Nephron progenitor cell (in vitro differentiated cells): ENCODE measurements around the gene ESAM.
A peak's percentile ranks its signal among the peaks of the same experiment; 100 is the strongest.

Experiments used
- DNase-seq: peaks from one replicate; pipeline ENCODE4 v3.0.0; 2021
- H3K27ac Mint-ChIP-seq: 2 replicates; pipeline ENCODE4 v1.8.0; 2021; ENCODE audit warnings: mild to moderate bottlenecking, moderate library complexity, mixed read lengths
- H3K27me3 Mint-ChIP-seq: 2 replicates; pipeline ENCODE4 v1.8.0; 2021; ENCODE audit warnings: mild to moderate bottlenecking, low read depth, mixed read lengths; ENCODE audit not compliant: poor library complexity
- H3K36me3 Mint-ChIP-seq: 2 replicates; pipeline ENCODE4 v1.8.0; 2021; ENCODE audit warnings: low read depth, mixed read lengths
- H3K4me1 Mint-ChIP-seq: 2 replicates; pipeline ENCODE4 v1.8.0; 2021; ENCODE audit warnings: mixed read lengths
- H3K4me3 Mint-ChIP-seq: 2 replicates; pipeline ENCODE4 v1.8.0; 2021; ENCODE audit warnings: mild to moderate bottlenecking, moderate library complexity, mixed read lengths
- H3K9me3 Mint-ChIP-seq: 2 replicates; pipeline ENCODE4 v1.8.0; 2021; ENCODE audit warnings: mild to moderate bottlenecking, moderate library complexity, mixed read lengths
- TF ChIP-seq, protein P1 (sequence below): fragments of 200-600 bp; sonication (generic); IDR thresholded peaks from 2 replicates; pipeline ENCODE4 v1.5.0; 2021; ENCODE audit warnings: antibody characterized with exemption

ESAM gene

DNA sequence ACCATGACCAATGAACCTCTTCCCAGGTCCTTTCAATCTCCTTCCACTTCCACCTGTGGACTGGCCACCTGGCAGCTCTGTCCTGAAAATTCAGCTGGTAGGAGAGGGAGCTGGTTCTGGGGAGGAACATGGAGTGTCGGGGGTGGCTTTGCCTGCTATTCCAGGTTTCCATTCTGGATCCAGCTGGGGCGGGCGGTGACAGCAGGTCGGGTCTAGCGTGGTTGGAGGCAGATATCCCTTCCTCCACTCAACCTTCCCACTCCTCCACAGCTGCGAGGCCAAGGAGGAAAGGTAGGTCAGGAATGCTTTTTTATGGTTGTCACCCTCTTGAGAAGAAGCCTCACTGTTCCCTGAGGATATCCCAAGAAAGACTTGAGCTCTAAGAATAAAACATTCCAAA lies 19.0 kb downstream of the ESAM start:
- peaks cover 100% of the 10 kb centered on the region for H3K27me3 Mint-ChIP-seq
- no peak overlapping the region for H3K27ac Mint-ChIP-seq
- TF ChIP-seq, protein P1, sequence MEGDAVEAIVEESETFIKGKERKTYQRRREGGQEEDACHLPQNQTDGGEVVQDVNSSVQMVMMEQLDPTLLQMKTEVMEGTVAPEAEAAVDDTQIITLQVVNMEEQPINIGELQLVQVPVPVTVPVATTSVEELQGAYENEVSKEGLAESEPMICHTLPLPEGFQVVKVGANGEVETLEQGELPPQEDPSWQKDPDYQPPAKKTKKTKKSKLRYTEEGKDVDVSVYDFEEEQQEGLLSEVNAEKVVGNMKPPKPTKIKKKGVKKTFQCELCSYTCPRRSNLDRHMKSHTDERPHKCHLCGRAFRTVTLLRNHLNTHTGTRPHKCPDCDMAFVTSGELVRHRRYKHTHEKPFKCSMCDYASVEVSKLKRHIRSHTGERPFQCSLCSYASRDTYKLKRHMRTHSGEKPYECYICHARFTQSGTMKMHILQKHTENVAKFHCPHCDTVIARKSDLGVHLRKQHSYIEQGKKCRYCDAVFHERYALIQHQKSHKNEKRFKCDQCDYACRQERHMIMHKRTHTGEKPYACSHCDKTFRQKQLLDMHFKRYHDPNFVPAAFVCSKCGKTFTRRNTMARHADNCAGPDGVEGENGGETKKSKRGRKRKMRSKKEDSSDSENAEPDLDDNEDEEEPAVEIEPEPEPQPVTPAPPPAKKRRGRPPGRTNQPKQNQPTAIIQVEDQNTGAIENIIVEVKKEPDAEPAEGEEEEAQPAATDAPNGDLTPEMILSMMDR, result no peak
- no peaks in the 10 kb centered on the region for H3K36me3 Mint-ChIP-seq
- no peak overlapping the region for H3K4me3 Mint-ChIP-seq
- no peak for DNase-seq
- no peaks in the 10 kb centered on the region for H3K9me3 Mint-ChIP-seq
- H3K4me1 Mint-ChIP-seq, result peaks cover 45% of the 10 kb centered on the region

DNA sequence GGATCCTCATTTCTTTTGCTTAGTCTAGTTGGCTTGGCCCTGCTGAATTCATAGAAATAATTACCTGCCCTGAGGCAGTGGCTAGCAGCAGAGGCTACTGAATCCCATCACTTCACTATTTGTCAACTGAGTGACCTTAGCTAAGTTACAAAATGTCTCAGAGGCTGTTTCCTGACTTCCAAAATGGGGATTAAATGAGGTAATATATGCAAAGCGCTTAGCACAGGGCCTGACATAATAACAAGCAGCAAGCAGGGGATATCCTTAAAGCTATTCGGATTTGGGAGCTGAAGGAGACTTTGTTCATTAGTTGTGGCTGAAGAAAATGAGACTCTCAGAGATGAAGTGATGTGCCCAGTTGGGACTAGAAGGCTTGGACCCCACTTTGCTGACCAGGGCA lies 19.5 kb downstream of the ESAM start:
- DNase-seq, result no peak
- Mint-ChIP-seq H3K27ac (no peak overlapping the region), H3K36me3 (no peaks in the 10 kb centered on the region), H3K4me3 (no peak overlapping the region), H3K27me3 (peaks cover 100% of the 10 kb centered on the region), H3K9me3 (no peaks in the 10 kb centered on the region), H3K4me1 (peaks cover 50% of the 10 kb centered on the region)
- TF ChIP-seq, protein P1, result no peak

DNA sequence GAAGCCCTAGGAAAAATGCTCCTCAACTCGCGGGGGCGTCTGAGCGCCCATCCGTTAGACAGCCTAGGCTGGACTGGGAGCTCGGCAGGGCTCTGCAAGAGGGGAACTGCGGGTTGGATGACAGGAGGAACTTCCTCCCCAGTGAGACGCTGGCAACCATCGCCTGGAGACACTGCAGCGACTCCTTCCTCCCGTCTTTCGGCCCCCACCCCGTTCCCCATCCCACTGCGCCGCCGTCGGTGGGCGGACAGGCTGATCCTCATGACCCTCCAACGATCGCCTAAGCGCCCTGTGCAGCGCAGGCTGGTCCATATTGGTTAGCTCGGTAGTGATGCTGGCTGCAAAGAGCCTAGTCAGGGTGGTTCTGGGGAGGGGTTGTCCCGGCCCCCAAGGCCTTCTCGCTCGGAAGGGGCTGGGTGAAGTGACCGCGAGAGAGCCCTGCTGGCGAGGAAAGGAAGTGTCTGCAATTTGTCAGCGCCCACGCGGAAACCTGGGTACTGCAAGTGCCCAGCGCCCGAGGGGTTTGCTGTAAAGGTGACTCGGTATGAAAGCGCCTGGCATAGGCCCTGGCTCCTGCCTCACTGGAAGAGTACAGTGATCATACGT lies 21.7 kb downstream of the ESAM start:
- DNase-seq, result no peak
- TF ChIP-seq, protein P1, result peak; percentile 41
- Mint-ChIP-seq H3K9me3 (no peaks in the 10 kb centered on the region), H3K27ac (no peak overlapping the region), H3K27me3 (peaks cover 100% of the 10 kb centered on the region), H3K4me3 (peak overlapping the region; percentile 78), H3K4me1 (peaks cover 37% of the 10 kb centered on the region), H3K36me3 (no peaks in the 10 kb centered on the region)

DNA sequence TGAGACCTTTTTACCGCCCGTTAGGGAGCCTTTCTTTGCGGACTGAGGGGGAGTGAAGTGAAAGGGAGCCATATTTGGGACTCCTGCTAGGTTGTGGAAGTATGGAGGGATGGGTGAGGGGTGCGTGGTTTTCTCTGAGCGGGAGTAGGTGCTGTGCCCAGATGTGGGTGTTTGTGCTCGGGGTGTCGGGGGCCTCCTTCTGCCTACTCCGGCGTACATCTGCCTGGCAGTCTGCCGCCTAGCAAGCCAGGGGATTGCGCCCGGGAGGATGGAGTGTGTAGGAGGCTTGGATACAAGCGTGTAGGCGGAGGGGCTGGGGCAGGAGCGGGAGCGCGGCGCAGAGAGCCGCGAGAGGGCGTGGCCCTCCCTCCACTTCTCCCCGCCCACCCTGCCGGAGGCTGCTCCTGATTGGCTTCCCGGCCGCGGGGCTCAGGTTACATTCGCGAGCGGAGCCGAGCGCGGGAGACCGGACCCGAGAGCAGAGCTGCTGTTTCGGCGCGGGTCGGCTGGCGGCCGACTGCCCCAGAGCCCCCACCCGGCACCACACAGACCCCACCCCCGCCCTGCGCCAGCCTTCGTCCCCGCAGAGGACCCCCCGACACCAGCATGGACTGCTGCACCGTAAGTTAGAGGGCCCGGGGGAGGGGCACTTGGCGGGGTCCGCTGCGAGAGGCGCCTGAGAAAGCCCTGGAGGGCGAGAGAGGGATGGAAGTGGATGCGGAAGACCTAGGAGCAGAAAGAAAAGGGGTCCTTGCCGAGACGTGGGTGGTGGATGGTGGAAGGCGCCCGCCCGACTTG lies 22.4 kb downstream of the ESAM start, which contains the start of gene NRGN:
Gene NRGN (plus strand): TSS at position 464 of the 798 bp plus-strand sequence. CDS start 143 bp downstream, at position 607.
- Mint-ChIP-seq H3K9me3 (no peaks in the 10 kb centered on the region), H3K4me3 (peak within 1 kb of the TSS; percentile 78), H3K27ac (no peak within 1 kb of the TSS), H3K27me3 (peaks cover 100% of the 10 kb centered on the region), H3K36me3 (no peaks in the 10 kb centered on the region), H3K4me1 (peaks cover 34% of the 10 kb centered on the region)
- DNase-seq, result peak; percentile 97
- TF ChIP-seq, protein P1, result no peak

DNA sequence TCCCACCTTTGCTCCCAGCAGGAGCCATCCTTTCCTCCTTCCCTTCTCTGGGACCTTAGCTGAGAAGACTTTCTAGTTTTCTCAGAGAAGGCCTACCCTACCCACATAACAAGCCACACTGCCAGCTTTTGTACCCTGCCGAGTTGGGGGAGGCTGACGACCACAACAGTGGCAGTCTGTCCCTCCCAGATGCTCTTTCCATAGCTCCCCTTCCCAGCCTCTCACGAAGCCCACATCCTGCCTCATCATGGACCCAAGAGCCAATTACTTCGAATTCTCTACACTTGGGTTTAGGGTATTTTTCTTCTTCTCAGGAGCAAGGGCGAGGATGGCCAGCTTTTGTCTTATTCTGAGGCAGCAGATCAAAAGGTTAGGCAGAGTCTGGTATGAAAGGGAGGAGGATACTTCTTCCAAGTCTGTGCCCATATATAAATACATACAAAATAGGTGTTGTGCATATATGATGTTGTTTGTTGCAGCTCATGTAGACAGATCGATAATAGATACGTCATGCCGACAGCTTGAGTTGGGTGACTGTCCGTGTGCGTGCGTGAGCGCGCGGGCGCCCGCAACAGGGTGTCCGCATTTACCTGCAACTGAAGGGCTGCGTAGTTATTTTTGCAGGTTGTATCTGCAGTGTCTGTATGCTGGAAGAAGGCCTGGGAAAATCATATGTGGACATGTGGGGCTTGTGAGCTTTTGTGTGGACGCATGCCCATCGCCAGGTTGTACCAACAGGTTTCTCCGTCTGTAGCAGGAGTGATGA lies 23.2 kb downstream of the ESAM start:
- Mint-ChIP-seq H3K4me3 (peak overlapping the region; percentile 78), H3K27me3 (peaks cover 100% of the 10 kb centered on the region), H3K27ac (no peak overlapping the region), H3K9me3 (no peaks in the 10 kb centered on the region), H3K36me3 (no peaks in the 10 kb centered on the region), H3K4me1 (peaks cover 34% of the 10 kb centered on the region)
- TF ChIP-seq, protein P1, result no peak
- no peak for DNase-seq
